ENCODE measurements around the gene GCLC.

DNA sequence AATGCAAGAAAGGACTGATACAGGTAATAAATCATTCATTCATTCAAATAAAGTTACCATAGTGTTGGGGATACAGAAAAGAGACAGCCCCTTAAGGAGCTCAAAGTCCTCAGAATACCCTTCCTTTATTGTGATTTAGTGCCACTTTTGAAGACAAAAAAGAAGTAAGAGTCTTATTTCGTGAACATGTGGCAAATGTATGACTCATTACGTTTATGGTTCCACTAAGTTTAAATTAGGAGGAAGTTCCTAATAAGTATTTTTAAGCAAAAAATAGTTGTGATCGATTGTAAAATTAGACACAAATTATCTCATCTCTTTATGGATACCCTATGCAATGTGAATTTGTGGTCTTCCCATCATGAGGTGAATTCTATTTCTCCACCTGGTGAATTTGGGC lies 38.5 kb upstream of the GCLC start:
- TF ChIP-seq POLR2AphosphoS5 (IDR thresholded peaks at IDR 0.05) (no peak), CTCF (IDR thresholded peaks at IDR 0.05) (no peak), EP300 (IDR thresholded peaks at IDR 0.05) (no peak)
